Adrenal gland (tissue), 12 donors: ENCODE results near the gene SH3BP1. TPM values are rescaled to one million over a fixed set of nuclear protein-coding genes. Genes with fewer than 3 reads are reported as not detected.
A peak's percentile ranks its signal among the peaks of the same experiment; 100 is the strongest.

Source experiments
- DNase-seq, 7 donors: peaks; one replicate each; pipeline ENCODE4 v3.0.0-alpha.2; 2019 to 2020
- H3K27ac ChIP-seq, 5 donors: fragments of 200-600 bp; sonication (generic) in 4 of 5; 1 replicate in 3 of 5; 2 replicates in 2 of 5; pipeline versions ENCODE4 v1.5.1 to v1.8.0; 2016 to 2020; ENCODE audit warnings: mild to moderate bottlenecking in 1 of 5
- H3K27me3 ChIP-seq: fragments of 200-600 bp; 2 replicates; pipeline ENCODE4 v1.8.0; 2021
- H3K36me3 ChIP-seq, 2 donors: fragments of 200-600 bp; replicated peaks in 1 of 2; 1 replicate in 1 of 2; 2 replicates in 1 of 2; pipeline versions ENCODE4 v1.5.1 to v1.8.0; 2018 to 2022
- H3K4me1 ChIP-seq, 2 donors: fragments of 200-600 bp; replicated peaks in 1 of 2; 1 replicate in 1 of 2; 2 replicates in 1 of 2; pipeline versions ENCODE4 v1.5.1 to v1.8.0; 2018 to 2021
- H3K4me3 ChIP-seq, 4 donors: fragments of 200-600 bp; sonication (generic) in 3 of 4; one replicate each; pipeline ENCODE4 v1.5.1; 2016 to 2018
- H3K9me3 ChIP-seq, 3 donors: fragments of 200-600 bp; sonication (generic) in 1 of 3; replicated peaks in 1 of 3; 1 replicate in 2 of 3; 2 replicates in 1 of 3; pipeline versions ENCODE4 v1.5.1 to v1.8.0; 2016 to 2021
- CTCF ChIP-seq, 6 experiments: fragments of 450-650 bp in 4 of 6; fragments of 200-600 bp in 2 of 6; sonication (generic) in 1 of 6; IDR thresholded peaks; 1 replicate in 5 of 6; 2 replicates in 1 of 6; pipeline versions ENCODE4 v1.5.1 to v1.8.0; 2016 to 2021; ENCODE audit warnings: antibody characterized with exemption in 6 of 6, mild to moderate bottlenecking in 2 of 6, moderate library complexity in 1 of 6
- POLR2A ChIP-seq, 2 donors: fragments of 450-650 bp; IDR thresholded peaks; one replicate each; pipeline ENCODE4 v1.6.1; 2017; ENCODE audit warnings: antibody characterized with exemption in 2 of 2, mild to moderate bottlenecking in 2 of 2, moderate library complexity in 1 of 2
- WGBS, 4 donors: extraction: QIAGEN DNeasy Blood & Tissue Kit in 2 of 4; methylation state at CpG; one replicate each; pipeline versions ENCODE4 v1.1.5 to v1.1.7; 2013 to 2017; 5-methylcytosine and 5-hydroxymethylcytosine counted together
- intact Hi-C, 2 donors: fragments of 100-400 bp; cut with DNase I; formaldehyde crosslinking; loops; one replicate each; pipeline versions ENCODE4 v1.14.1 to v1.15.0; 2022 to 2023
- polyA plus RNA-seq, 3 donors: library from polyadenylated mRNA; stranded (reverse); fragments of 200-250 nt in 2 of 3; fragments of 350-450 nt in 1 of 3; fragmentation: Illumina TruSeq in 1 of 3; extraction: RNeasy Lipid Tissue Mini Kit (QIAGEN cat#74804) in 1 of 3; gene quantifications; one replicate each; pipeline ENCODE4 v1.2.3, GENCODE V29; 2013 to 2014
- total RNA-seq, 9 donors: library from RNA; depleted of rRNA in 4 of 9; stranded (reverse); fragments of >200 nt in 4 of 9; fragments of 120-200 nt in 1 of 9; fragmentation: NEBNext Ultra II Directional in 1 of 9; extraction: Animal tissue kit (Norgen Biotek cat#: 25700) in 1 of 9; gene quantifications; one replicate each; pipeline versions ENCODE4 v1.1.0 to v1.2.4, GENCODE V29; 2013 to 2023
- donor health status: healthy with polysubstance abuse.
- donor health status: Bipolar disorder and iron deficiency.
- donor health status: DM: yes; HTN: yes; CAD: no.
- donor health status: DM: no; HTN: no; CAD: no.
- donor health status: DM: no; HTN: no; CAD: no.
- donor health status: DM: yes; HTN: yes; CAD: no.

Gene SH3BP1
- total and polyA plus RNA-seq, 12 donors: 2.4 to 27.3 (median 10.1) TPM

GRCh38 chr22:37679670-37680069, 40.2 kb downstream of the SH3BP1 start:
- peak overlapping the region in 1 of 5 donors; percentile 22 for H3K27ac ChIP-seq
- 83 to 90% (median 88%) methylated on average over 6 to 8 of the region's 8 CpGs for WGBS, 4 donors
- no peaks in the 10 kb centered on the region for H3K27me3 ChIP-seq
- no peak for DNase-seq
- H3K9me3 ChIP-seq: no peaks in the 10 kb centered on the region
- intact Hi-C loops: loop anchor here (5.0 kb wide), 2 partner anchors 37 to 57 kb away; no protein-coding TSS in a partner anchor
- peaks cover 14 to 21% of the 10 kb centered on the region in 2 donors for H3K4me1 ChIP-seq
- H3K36me3 ChIP-seq: peaks cover 0 to 12% of the 10 kb centered on the region in 2 donors
- TF ChIP-seq CTCF (IDR thresholded peaks at IDR 0.05) (no peak), POLR2A (IDR thresholded peaks at IDR 0.05) (no peak)
- H3K4me3 ChIP-seq: no peak overlapping the region

GRCh38 chr22:37680191-37680851, 40.9 kb downstream of the SH3BP1 start:
- 58 to 86% (median 75%) methylated on average over 3 to 7 of the region's 7 CpGs for WGBS, 4 donors
- H3K27ac ChIP-seq: peak overlapping the region in 1 of 5 donors; percentile 22
- no peaks in the 10 kb centered on the region for H3K9me3 ChIP-seq
- no peaks in the 10 kb centered on the region for H3K27me3 ChIP-seq
- no peak for TF ChIP-seq POLR2A (IDR thresholded peaks at IDR 0.05)
- TF ChIP-seq CTCF (IDR thresholded peaks at IDR 0.05): no peak
- peaks cover 0 to 12% of the 10 kb centered on the region in 2 donors for H3K36me3 ChIP-seq
- no peak for DNase-seq
- intact Hi-C loops: loop anchor here (5.0 kb wide), 2 partner anchors 38 to 58 kb away; no protein-coding TSS in a partner anchor
- peaks cover 8 to 16% of the 10 kb centered on the region in 2 donors for H3K4me1 ChIP-seq
- H3K4me3 ChIP-seq: no peak overlapping the region

GRCh38 chr22:37681001-37681424, 41.5 kb downstream of the SH3BP1 start:
- Histone ChIP-seq H3K9me3 (no peaks in the 10 kb centered on the region), H3K4me3 (no peak overlapping the region), H3K27ac (no peak overlapping the region), H3K27me3 (no peaks in the 10 kb centered on the region), H3K4me1 (peaks cover 8 to 11% of the 10 kb centered on the region in 2 donors), H3K36me3 (peaks cover 0 to 12% of the 10 kb centered on the region in 2 donors)
- DNase-seq: peak in 1 of 7 donors; percentile 50
- intact Hi-C loops: loop anchor here (5.0 kb wide), 2 partner anchors 39 to 59 kb away; no protein-coding TSS in a partner anchor
- TF ChIP-seq CTCF (IDR thresholded peaks at IDR 0.05) (no peak), POLR2A (IDR thresholded peaks at IDR 0.05) (no peak)
- 66 to 90% (median 80%) methylated on average over 2 of the region's 2 CpGs for WGBS, 4 donors

GRCh38 chr22:37681556-37682049, 42.1 kb downstream of the SH3BP1 start:
- WGBS, 4 donors: 15 to 67% (median 17%) methylated on average over 1 to 6 of the region's 6 CpGs
- intact Hi-C loops: loop anchor here (5.0 kb wide), 2 partner anchors 39 to 59 kb away; no protein-coding TSS in a partner anchor

More at GRCh38 chr22:37681556-37682049, 42.1 kb downstream of the SH3BP1 start:
- Histone ChIP-seq H3K4me3 (no peak overlapping the region), H3K27me3 (no peaks in the 10 kb centered on the region), H3K36me3 (peaks cover 0 to 12% of the 10 kb centered on the region in 2 donors), H3K4me1 (peaks cover 4 to 11% of the 10 kb centered on the region in 2 donors), H3K27ac (no peak overlapping the region), H3K9me3 (no peaks in the 10 kb centered on the region)
- peak; percentile 83 to 93 (median 91) for TF ChIP-seq CTCF (IDR thresholded peaks at IDR 0.05)
- TF ChIP-seq POLR2A (IDR thresholded peaks at IDR 0.05): no peak
- peak; percentile 71 to 93 (median 84) for DNase-seq
